HCT116 (cell line): ENCODE data around the gene HMGXB4.

Experiments
- EGR1 ChIP-seq: IDR thresholded peaks from 2 replicates; pipeline ENCODE4 v1.6.1; 2012; ENCODE audit warnings: low read depth
- EZH2 ChIP-seq: fragments of 200-600 bp; sonication (generic); IDR thresholded peaks from 2 replicates; pipeline ENCODE4 v1.6.1; 2017; ENCODE audit warnings: antibody characterized with exemption, mixed run types
- EZH2phosphoT487 ChIP-seq: fragments of 200-600 bp; IDR thresholded peaks from 2 replicates; pipeline ENCODE4 v1.6.1; 2018; ENCODE audit warnings: antibody characterized with exemption, borderline replicate concordance
- JUND ChIP-seq: IDR thresholded peaks from 2 replicates; pipeline ENCODE4 v1.6.1; 2012
- POLR2A ChIP-seq: IDR thresholded peaks from 2 replicates; pipeline ENCODE4 v1.7.0; 2011; ENCODE audit warnings: borderline replicate concordance; ENCODE audit not compliant: insufficient read depth, insufficient read length; ENCODE audit errors: extremely low read depth
- POLR2AphosphoS5 ChIP-seq: IDR thresholded peaks from 2 replicates; pipeline ENCODE4 v1.6.1; 2011; ENCODE audit warnings: mild to moderate bottlenecking, low read depth, low read length, moderate library complexity
- RAD21 ChIP-seq: IDR thresholded peaks from 2 replicates; pipeline ENCODE4 v1.6.1; 2012; ENCODE audit warnings: low read depth, mild to moderate bottlenecking
- SIN3A ChIP-seq: IDR thresholded peaks from 2 replicates; pipeline ENCODE4 v1.6.1; 2012; ENCODE audit warnings: low read depth
- ZNF274 ChIP-seq: fragments of 200-500 bp; sonication (Bioruptor generic); IDR thresholded peaks from 2 replicates; pipeline ENCODE4 v1.6.1; 2014; ENCODE audit warnings: mild to moderate bottlenecking, low read depth, low read length, inconsistent platforms
- TF ChIP-seq, protein P1 (sequence below), 3 experiments: fragments of 200-600 bp in 1 of 3; sonication (generic) in 1 of 3; IDR thresholded peaks in 2 of 3; conservative IDR thresholded peaks in 1 of 3; 2 replicates each; pipeline ENCODE4 v1.5.1; 2012 to 2017; ENCODE audit warnings: low read depth in 2 of 3, low read length in 2 of 3, antibody characterized with exemption in 1 of 3, borderline replicate concordance in 1 of 3, control low read depth in 1 of 3, mild to moderate bottlenecking in 1 of 3, mixed read lengths in 1 of 3, mixed run types in 1 of 3, moderate library complexity in 1 of 3; ENCODE audit not compliant: insufficient read depth in 1 of 3
- TF ChIP-seq, protein P2 (sequence below): IDR thresholded peaks from 2 replicates; pipeline ENCODE4 v1.6.1; 2012; ENCODE audit warnings: low read depth

GRCh38 chr22:35317680-35318290 is 60.5 kb downstream of the HMGXB4 start:
- TF ChIP-seq ZNF274 (no peak), POLR2A (no peak), RAD21 (no peak), EGR1 (no peak), EZH2 (no peak), JUND (no peak), EZH2phosphoT487 (no peak), SIN3A (no peak), POLR2AphosphoS5 (no peak)
- TF ChIP-seq, protein P1, sequence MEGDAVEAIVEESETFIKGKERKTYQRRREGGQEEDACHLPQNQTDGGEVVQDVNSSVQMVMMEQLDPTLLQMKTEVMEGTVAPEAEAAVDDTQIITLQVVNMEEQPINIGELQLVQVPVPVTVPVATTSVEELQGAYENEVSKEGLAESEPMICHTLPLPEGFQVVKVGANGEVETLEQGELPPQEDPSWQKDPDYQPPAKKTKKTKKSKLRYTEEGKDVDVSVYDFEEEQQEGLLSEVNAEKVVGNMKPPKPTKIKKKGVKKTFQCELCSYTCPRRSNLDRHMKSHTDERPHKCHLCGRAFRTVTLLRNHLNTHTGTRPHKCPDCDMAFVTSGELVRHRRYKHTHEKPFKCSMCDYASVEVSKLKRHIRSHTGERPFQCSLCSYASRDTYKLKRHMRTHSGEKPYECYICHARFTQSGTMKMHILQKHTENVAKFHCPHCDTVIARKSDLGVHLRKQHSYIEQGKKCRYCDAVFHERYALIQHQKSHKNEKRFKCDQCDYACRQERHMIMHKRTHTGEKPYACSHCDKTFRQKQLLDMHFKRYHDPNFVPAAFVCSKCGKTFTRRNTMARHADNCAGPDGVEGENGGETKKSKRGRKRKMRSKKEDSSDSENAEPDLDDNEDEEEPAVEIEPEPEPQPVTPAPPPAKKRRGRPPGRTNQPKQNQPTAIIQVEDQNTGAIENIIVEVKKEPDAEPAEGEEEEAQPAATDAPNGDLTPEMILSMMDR (IDR thresholded peaks at IDR 0.05 in 2 of 3, conservative IDR thresholded peaks at IDR 0.05 in 1 of 3; ENCODE audit: borderline replicate concordance in 1 of 3, insufficient read depth in 1 of 3, low read depth in 2 of 3, low read length in 2 of 3), result no peak
- TF ChIP-seq, protein P2, sequence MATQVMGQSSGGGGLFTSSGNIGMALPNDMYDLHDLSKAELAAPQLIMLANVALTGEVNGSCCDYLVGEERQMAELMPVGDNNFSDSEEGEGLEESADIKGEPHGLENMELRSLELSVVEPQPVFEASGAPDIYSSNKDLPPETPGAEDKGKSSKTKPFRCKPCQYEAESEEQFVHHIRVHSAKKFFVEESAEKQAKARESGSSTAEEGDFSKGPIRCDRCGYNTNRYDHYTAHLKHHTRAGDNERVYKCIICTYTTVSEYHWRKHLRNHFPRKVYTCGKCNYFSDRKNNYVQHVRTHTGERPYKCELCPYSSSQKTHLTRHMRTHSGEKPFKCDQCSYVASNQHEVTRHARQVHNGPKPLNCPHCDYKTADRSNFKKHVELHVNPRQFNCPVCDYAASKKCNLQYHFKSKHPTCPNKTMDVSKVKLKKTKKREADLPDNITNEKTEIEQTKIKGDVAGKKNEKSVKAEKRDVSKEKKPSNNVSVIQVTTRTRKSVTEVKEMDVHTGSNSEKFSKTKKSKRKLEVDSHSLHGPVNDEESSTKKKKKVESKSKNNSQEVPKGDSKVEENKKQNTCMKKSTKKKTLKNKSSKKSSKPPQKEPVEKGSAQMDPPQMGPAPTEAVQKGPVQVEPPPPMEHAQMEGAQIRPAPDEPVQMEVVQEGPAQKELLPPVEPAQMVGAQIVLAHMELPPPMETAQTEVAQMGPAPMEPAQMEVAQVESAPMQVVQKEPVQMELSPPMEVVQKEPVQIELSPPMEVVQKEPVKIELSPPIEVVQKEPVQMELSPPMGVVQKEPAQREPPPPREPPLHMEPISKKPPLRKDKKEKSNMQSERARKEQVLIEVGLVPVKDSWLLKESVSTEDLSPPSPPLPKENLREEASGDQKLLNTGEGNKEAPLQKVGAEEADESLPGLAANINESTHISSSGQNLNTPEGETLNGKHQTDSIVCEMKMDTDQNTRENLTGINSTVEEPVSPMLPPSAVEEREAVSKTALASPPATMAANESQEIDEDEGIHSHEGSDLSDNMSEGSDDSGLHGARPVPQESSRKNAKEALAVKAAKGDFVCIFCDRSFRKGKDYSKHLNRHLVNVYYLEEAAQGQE, result no peak
